ENCODE measurements around the gene RHEBL1. TPM values are rescaled to one million over a fixed set of nuclear protein-coding genes. Genes with fewer than 3 reads are reported as not detected.

The RHEBL1 gene
- total RNA-seq, 2 experiments from 2014 or later = 5.1 to 6.0 TPM

DNA sequence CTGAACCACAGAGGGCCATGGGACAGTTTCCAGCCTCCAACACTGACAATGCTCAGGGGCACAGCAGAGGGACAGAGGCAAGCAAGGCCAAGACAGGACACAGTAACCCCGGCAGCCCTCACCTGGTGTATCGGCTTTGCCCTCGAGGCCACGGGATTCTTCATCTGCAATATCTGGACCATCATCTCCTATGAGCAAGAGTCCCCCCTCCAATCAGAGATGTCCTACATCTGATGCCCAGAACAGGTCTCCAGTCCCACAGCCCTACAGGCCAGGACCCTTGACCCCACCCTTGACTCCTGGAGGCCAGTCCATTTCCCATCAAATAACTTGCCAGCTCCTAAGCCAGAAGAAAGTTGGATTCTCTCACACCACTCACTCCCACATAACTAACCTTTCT is 26.5 kb downstream of the RHEBL1 start:
- H3K27me3 Mint-ChIP-seq = no peaks in the 10 kb centered on the region
- peaks cover 98% of the 10 kb centered on the region for H3K36me3 ChIP-seq (ENCODE audit: insufficient read depth, low read length)
- H3K4me3 Mint-ChIP-seq = no peak overlapping the region
- H3K36me3 Mint-ChIP-seq (ENCODE audit: low read depth) = peaks cover 97% of the 10 kb centered on the region
- ATAC-seq (ENCODE audit: poor library complexity) (no peak), DNase-seq (no peak)
- peaks cover 6% of the 10 kb centered on the region for H3K4me1 Mint-ChIP-seq (ENCODE audit: low read depth)
- peaks cover 11% of the 10 kb centered on the region for H3K4me1 ChIP-seq (ENCODE audit: insufficient read depth, low read length)
- H3K4me3 ChIP-seq (ENCODE audit: low read length) = no peak overlapping the region
- no peaks in the 10 kb centered on the region for H3K9me3 ChIP-seq (ENCODE audit: control insufficient read depth in 1 of 2, insufficient read depth in 1 of 2, low read length in 2 of 2)
- no peaks in the 10 kb centered on the region for H3K27me3 ChIP-seq (ENCODE audit: control insufficient read depth in 1 of 2, insufficient read depth in 2 of 2, low read length in 2 of 2)
- TF ChIP-seq, protein P1, sequence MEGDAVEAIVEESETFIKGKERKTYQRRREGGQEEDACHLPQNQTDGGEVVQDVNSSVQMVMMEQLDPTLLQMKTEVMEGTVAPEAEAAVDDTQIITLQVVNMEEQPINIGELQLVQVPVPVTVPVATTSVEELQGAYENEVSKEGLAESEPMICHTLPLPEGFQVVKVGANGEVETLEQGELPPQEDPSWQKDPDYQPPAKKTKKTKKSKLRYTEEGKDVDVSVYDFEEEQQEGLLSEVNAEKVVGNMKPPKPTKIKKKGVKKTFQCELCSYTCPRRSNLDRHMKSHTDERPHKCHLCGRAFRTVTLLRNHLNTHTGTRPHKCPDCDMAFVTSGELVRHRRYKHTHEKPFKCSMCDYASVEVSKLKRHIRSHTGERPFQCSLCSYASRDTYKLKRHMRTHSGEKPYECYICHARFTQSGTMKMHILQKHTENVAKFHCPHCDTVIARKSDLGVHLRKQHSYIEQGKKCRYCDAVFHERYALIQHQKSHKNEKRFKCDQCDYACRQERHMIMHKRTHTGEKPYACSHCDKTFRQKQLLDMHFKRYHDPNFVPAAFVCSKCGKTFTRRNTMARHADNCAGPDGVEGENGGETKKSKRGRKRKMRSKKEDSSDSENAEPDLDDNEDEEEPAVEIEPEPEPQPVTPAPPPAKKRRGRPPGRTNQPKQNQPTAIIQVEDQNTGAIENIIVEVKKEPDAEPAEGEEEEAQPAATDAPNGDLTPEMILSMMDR (IDR thresholded peaks at IDR 0.05) = no peak
- POLR2A ChIA-PET = interaction anchor here (0.7 to 1.1 kb wide), 2 partner anchors 23 to 54 kb away, joined by 3 read pairs; no protein-coding TSS in a partner anchor
- peak overlapping the region; percentile 52 for H3K27ac Mint-ChIP-seq
- intact Hi-C loops (cut with DNase I, micrococcal nuclease) = loop anchor here in 1 of 2 experiments (2.0 kb wide), 1 partner anchor 46 kb away; no protein-coding TSS in a partner anchor
- H3K9me3 Mint-ChIP-seq = no peaks in the 10 kb centered on the region
- no peak overlapping the region for H3K27ac ChIP-seq (ENCODE audit: low read depth in 1 of 2, low read length in 2 of 2)
- CTCF ChIA-PET = interaction anchor here (0.8 to 2.3 kb wide), 18 partner anchors 9 to 190 kb away, joined by 3 to 26 read pairs (median 4); partner anchors contain the start of genes ARF3, DDN and WNT1

DNA sequence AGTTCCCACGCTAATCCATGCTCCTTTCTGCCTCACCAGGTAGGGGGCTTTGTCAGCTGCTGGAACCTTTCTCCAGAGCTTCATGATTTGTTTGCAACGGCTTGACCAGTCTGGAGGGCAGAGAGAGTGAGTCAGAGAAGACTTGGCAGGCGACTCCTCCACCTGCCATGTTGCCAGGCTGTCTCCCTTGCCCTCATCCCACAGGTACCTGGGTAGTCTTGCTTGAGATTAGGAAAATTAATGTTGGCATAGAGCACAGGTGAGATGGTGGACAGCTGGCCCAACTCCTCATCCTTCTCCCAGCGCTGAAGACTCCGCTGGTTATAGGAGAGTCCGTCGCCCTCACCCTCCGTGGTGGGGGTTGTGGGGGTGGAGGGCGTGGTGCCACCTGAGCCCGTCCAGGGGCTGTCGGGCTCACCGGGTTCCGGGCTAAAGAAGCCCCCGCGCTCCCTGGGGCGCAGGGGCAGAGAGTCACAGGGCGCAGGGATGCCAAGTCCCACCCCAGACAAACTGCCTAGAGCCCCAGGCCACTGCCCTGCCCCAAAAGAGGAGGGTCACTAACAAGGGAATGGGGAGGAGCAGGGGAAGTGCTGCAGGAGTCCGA is 27.8 kb downstream of the RHEBL1 start:
- Histone ChIP-seq H3K27me3 (ENCODE audit: control insufficient read depth in 1 of 2, insufficient read depth in 2 of 2, low read length in 2 of 2) (no peaks in the 10 kb centered on the region), H3K4me1 (ENCODE audit: insufficient read depth, low read length) (peaks cover 11% of the 10 kb centered on the region), H3K9me3 (ENCODE audit: control insufficient read depth in 1 of 2, insufficient read depth in 1 of 2, low read length in 2 of 2) (no peaks in the 10 kb centered on the region), H3K4me3 (ENCODE audit: low read length) (no peak overlapping the region), H3K36me3 (ENCODE audit: insufficient read depth, low read length) (peaks cover 98% of the 10 kb centered on the region), H3K27ac (ENCODE audit: low read depth in 1 of 2, low read length in 2 of 2) (no peak overlapping the region)
- Mint-ChIP-seq H3K27me3 (no peaks in the 10 kb centered on the region), H3K4me3 (no peak overlapping the region), H3K9me3 (no peaks in the 10 kb centered on the region), H3K36me3 (ENCODE audit: low read depth) (peaks cover 94% of the 10 kb centered on the region), H3K4me1 (ENCODE audit: low read depth) (peaks cover 6% of the 10 kb centered on the region), H3K27ac (no peak overlapping the region)
- TF ChIP-seq, protein P1 (IDR thresholded peaks at IDR 0.05) = no peak
- intact Hi-C loops (cut with DNase I, micrococcal nuclease) = loop anchor here in 1 of 2 experiments (2.0 kb wide), 1 partner anchor 45 kb away; no protein-coding TSS in a partner anchor
- POLR2A ChIA-PET = no interaction called here
- CTCF ChIA-PET = no interaction called here
- DNase-seq (no peak), ATAC-seq (ENCODE audit: poor library complexity) (no peak)

DNA sequence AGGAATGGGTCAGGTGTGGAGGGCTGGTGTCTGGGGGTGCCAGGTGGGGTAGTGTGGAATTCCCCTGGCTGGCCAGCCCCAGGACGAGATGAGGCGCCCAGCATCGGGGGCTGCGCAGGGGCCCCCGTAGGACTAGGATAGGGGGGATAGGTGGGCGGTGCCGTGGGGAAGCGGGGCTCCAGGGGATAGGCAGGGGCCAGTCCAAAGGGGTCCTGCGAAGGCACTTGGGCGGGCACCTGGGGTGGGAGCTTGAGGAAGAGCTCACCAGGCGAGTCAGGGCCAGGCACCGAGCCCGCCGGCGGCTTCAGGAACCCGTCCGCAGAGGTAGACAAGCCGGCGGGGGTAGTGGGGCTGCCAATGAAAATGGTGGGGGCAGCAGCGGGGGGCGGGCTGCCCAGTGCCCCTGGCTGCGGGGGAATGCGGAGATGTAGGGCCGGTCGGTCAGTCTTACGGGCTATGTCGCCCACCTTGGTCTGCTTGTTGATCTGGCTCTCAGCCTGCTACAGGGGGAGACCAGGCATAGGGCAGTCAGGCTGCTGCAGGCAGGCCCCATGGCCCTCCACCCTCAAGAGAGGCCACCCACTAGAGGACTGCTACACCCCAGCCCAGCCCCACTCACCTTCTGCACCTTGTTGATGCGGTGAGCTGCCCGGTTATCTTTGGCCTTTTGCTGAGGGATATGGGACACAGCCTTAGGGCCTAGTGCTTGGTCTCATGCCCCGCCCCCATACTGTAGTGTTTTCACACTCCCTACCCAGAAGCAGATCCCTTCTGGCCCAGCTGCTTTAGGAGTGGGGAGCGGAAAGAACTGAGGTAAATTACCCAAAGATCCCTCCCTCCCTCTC is 28.5 kb downstream of the RHEBL1 start:
- POLR2A ChIA-PET = no interaction called here
- H3K4me1 Mint-ChIP-seq (ENCODE audit: low read depth) = peaks cover 6% of the 10 kb centered on the region
- no peaks in the 10 kb centered on the region for H3K27me3 ChIP-seq (ENCODE audit: control insufficient read depth in 1 of 2, insufficient read depth in 2 of 2, low read length in 2 of 2)
- H3K4me1 ChIP-seq (ENCODE audit: insufficient read depth, low read length) = peaks cover 11% of the 10 kb centered on the region
- ATAC-seq (ENCODE audit: poor library complexity) (no peak), DNase-seq (no peak)
- no peak overlapping the region for H3K4me3 ChIP-seq (ENCODE audit: low read length)
- H3K9me3 Mint-ChIP-seq = no peaks in the 10 kb centered on the region
- no peak overlapping the region for H3K4me3 Mint-ChIP-seq
- H3K36me3 Mint-ChIP-seq (ENCODE audit: low read depth) = peaks cover 93% of the 10 kb centered on the region
- H3K27ac Mint-ChIP-seq = no peak overlapping the region
- no peaks in the 10 kb centered on the region for H3K9me3 ChIP-seq (ENCODE audit: control insufficient read depth in 1 of 2, insufficient read depth in 1 of 2, low read length in 2 of 2)
- CTCF ChIA-PET = interaction anchor here (0.9 kb wide), 1 partner anchor 23 kb away, joined by 3 read pairs; no protein-coding TSS in a partner anchor
- H3K36me3 ChIP-seq (ENCODE audit: insufficient read depth, low read length) = peaks cover 96% of the 10 kb centered on the region
- H3K27ac ChIP-seq (ENCODE audit: low read depth in 1 of 2, low read length in 2 of 2) = no peak overlapping the region
- TF ChIP-seq, protein P1 (IDR thresholded peaks at IDR 0.05) = no peak
- H3K27me3 Mint-ChIP-seq = no peaks in the 10 kb centered on the region
- intact Hi-C loops (cut with DNase I, micrococcal nuclease) = no loop called here
